Liver (tissue), 3 donors: ENCODE measurements around the gene ADNP.

Experiments used
- RXRA ChIP-seq, 2 donors: IDR thresholded peaks; 2 replicates each; pipeline ENCODE4 v1.6.1; 2017 to 2018; ENCODE audit warnings: antibody characterized with exemption in 2 of 2, mild to moderate bottlenecking in 1 of 2
- YY1 ChIP-seq: IDR thresholded peaks from 2 replicates; pipeline ENCODE4 v1.6.1; 2016; ENCODE audit warnings: antibody characterized with exemption, mild to moderate bottlenecking
- TF ChIP-seq, protein P1 (sequence below): fragments of 150-350 bp; IDR thresholded peaks from 2 replicates; pipeline ENCODE4 v1.5.1; 2017; ENCODE audit warnings: improper control_type of control experiment, low read depth, low read length; ENCODE audit not compliant: missing input control
- donor health status: healthy.
- donor health status: healthy.

DNA sequence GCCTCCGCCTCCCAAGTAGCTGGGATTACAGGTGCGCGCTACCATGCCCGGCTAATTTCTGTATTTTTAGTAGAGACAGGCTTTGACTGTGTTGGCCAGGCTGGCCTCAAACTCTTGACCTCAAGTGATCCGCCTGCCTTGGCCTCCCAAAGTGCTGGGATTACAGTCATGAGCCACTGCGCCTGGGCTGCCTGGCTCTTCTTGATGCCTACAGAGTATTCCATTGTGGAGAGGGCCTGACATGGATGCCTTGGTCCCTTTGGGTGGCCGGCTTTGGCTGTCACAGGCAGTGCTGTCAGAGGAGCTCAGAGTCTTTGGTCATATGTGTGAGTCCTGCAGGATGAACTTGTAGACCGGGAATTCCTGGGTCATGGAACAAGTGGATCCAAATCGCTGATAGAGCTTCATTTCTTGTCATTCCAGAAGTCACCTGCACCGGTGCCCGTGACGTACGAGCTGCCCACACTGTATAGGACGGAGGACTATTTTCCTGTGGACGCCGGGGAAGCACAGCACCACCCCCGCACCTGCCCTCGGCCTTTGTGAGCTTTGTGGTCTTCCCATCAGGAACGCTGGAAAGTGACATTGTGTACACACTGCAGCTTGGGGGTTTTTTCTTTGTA, 55.1 kb downstream of the ADNP start:
- TF ChIP-seq YY1 = no peak
- TF ChIP-seq, protein P1, sequence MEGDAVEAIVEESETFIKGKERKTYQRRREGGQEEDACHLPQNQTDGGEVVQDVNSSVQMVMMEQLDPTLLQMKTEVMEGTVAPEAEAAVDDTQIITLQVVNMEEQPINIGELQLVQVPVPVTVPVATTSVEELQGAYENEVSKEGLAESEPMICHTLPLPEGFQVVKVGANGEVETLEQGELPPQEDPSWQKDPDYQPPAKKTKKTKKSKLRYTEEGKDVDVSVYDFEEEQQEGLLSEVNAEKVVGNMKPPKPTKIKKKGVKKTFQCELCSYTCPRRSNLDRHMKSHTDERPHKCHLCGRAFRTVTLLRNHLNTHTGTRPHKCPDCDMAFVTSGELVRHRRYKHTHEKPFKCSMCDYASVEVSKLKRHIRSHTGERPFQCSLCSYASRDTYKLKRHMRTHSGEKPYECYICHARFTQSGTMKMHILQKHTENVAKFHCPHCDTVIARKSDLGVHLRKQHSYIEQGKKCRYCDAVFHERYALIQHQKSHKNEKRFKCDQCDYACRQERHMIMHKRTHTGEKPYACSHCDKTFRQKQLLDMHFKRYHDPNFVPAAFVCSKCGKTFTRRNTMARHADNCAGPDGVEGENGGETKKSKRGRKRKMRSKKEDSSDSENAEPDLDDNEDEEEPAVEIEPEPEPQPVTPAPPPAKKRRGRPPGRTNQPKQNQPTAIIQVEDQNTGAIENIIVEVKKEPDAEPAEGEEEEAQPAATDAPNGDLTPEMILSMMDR = no peak
- TF ChIP-seq RXRA (IDR thresholded peaks at IDR 0.05) = no peak
